ENCODE measurements around the gene KDM4E.
"Not testable (repeated sequence)": the region's sequence is repeated elsewhere in the genome, so short reads cannot be mapped to it uniquely, and the experiment has no call there.

KDM4E gene

GRCh38 chr11:95024958-95025357 lies at the start of gene KDM4E:
Gene KDM4E (plus strand): TSS chr11:95025258. CDS start chr11:95025558, 300 bp downstream.
- no peak for DNase-seq (ENCODE audit: low read depth)

DNA sequence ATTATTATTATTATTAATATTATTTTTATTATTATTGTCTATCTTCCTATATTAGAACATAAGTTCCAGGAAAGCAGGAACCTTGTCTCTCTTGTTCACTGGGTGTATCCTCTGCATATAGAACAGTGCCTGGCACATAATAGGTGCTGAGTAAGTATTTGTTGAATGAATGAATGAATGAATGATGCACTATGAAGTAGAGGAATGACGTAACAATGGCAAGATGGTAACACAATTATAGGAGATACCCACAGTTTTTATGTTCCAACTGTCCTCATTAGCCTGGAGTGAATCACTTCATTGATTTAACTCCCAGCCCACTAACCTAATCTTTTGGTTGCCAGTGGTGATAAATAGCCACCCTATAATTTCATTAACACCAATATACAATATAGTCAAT lies 49.5 kb upstream of the KDM4E start:
- no peak for DNase-seq (ENCODE audit: low read depth)

GRCh38 chr11:94987378-94987777 lies 37.7 kb upstream of the KDM4E start:
- DNase-seq (ENCODE audit: low read depth): no peak

DNA sequence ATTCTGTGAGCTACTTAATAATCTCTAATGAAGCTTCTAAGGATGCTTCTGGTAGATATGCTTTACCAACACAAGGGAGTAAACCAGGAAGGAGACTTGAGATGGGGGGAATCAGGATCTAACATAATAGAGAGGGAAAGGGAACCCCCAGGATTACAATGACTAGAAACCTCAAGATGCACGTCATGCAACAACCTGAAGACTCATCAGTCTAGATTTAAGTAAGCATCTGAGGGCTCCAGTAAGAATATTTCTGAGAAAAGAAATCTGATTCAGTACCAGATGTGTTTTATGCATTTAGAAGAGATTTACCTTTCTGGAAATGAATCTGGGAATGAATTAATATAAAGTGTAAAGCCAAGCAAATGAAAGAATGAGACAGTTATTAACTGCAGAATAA lies 36.3 kb upstream of the KDM4E start:
- DNase-seq (ENCODE audit: low read depth): no peak

DNA sequence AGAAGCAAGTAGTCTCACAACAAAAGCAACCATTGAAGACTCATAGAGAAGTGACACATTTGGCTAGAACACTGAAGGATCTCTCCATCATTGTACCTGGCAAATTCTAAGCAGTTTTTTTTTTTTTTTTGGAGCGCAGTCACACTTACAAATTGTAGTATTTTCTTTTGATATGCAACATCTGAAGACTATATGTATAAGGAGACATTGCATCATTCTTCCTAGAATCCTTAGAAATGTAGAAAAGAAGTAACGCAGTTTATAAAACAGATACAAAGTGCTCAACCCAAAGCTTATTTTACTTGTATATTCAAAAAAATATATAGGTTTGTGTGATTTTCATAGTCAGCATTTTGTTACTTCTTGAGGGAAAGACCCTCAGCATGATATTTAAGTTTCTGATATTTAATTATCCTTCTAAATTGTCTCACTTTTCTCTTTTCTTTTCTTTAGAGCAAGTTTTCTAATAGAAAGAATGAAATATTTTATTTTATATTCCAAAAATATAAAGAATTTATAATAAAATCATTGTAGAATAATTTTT lies 31.6 kb upstream of the KDM4E start:
- DNase-seq (ENCODE audit: low read depth): no peak

- no peak for DNase-seq (ENCODE audit: low read depth)
Measured at GRCh38 chr11:94997437-94997836, 27.6 kb upstream of the KDM4E start.

GRCh38 chr11:94998285-94998684 lies 26.8 kb upstream of the KDM4E start:
- no peak for DNase-seq (ENCODE audit: low read depth)

- no peak for DNase-seq (ENCODE audit: low read depth)
Measured at GRCh38 chr11:95003716-95004115, 21.3 kb upstream of the KDM4E start.

GRCh38 chr11:95005642-95006041 lies 19.4 kb upstream of the KDM4E start:
- no peak for DNase-seq (ENCODE audit: low read depth)

GRCh38 chr11:95011376-95011775 lies 13.7 kb upstream of the KDM4E start:
- no peak for DNase-seq (ENCODE audit: low read depth)

DNA sequence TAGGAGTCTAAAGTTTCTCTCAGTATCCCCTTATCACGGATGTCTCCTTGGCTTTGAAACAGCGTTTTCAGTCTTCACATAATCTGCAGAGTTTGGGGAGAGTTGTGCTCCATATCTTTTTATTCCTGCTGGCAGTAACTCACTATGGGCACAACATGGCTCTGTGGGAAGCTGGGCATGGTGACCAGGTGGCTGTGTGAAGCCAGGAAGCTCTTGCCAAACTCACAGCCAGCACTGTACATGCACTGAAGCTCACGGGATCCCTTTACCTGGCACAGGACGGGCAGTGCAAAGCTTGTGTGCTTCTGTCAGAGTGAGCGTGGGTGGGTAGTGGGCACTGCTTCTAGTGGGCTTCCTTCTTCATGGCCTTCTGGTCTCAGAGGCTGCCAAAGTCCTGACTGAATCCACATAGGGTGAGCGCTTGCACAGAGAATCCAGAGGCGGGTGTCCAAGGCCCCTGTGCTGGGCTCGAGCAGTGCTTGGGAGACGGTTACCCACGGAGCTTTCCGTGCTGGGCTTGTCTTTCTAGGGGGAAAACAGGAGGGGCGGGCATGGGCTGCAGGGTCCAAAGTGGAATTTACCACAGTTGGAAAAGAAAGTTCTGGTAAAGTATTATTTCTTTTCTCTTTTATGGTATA lies 10.8 kb upstream of the KDM4E start:
- no peak for DNase-seq (ENCODE audit: low read depth)

DNA sequence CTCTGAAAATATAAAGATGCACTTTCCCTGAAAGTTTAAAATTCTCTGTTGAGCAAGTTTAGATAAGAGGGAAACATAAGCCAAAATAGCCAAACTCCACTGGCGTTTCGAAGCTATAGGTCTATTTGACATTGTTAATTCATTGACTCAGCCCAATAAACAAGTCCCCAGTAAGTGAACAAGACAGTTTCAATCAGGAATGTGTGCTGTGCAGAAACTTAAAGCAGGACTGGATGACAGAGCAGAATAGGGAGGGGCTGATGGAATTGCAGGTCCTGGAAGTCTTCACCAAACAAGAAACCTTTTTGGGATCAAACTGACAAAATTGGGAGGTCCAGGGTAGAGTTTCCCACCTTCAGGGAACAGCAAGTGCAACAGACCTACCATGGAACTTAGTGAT lies 8.9 kb upstream of the KDM4E start:
- DNase-seq (ENCODE audit: low read depth): no peak

DNA sequence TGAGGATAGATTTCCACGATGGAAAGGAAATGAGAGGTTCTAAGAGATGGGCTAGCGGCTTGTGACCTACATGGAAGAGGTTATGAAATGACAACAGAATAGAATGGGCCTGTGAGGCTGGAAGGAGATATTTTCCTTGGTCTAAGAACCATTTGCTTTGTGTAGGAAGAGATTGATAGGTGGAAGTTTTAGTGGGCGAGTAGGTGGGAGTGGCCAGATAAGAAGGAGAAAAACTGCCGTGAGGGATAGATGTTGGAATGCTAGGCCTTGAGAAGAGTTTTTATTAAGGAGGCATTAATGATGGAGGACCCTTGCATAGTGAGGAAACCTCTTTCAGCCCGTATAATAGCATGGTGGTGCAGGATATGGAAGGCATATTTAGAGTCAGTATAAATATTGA lies 3.6 kb upstream of the KDM4E start:
- not testable (repeated sequence) for DNase-seq (ENCODE audit: low read depth)

DNA sequence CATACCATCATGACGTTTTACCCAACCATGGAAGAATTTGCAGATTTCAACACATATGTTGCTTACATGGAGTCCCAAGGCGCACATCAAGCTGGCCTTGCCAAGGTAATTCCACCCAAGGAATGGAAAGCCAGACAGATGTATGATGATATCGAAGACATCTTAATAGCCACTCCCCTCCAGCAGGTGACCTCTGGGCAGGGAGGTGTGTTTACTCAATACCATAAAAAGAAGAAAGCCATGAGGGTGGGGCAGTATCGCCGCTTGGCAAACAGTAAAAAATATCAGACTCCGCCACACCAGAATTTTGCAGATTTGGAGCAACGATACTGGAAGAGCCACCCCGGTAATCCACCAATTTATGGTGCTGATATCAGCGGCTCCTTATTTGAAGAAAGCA lies 536 bp downstream of the KDM4E start:
- DNase-seq (ENCODE audit: low read depth): not testable (repeated sequence)

GRCh38 chr11:95028357-95028756 lies 3.3 kb downstream of the KDM4E start:
- no peak for DNase-seq (ENCODE audit: low read depth)

DNA sequence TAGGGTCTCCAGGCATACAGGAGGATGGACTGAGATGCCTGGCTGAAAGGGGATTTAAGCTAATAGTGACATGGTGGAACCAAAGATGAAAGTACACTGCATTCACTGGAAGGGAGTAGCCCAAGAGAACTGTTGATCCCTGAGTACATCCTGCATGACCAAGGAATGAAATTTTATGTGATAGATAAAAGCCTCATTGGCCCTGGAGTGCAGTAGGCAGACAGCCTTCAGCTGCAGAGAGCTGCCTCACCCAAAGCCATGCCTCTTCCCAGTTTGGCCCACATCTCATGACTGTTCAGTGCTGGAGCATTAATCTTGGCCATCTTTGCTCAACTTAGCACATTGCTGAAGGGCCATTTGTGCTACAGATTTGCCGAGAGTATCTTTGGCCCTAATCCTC lies 8.0 kb downstream of the KDM4E start:
- DNase-seq (ENCODE audit: low read depth): no peak

GRCh38 chr11:95035316-95035715 lies 10.3 kb downstream of the KDM4E start:
- no peak for DNase-seq (ENCODE audit: low read depth)

- DNase-seq (ENCODE audit: low read depth): not testable (repeated sequence)
Measured at GRCh38 chr11:95037356-95038035, 12.4 kb downstream of the KDM4E start.

- DNase-seq (ENCODE audit: low read depth): no peak
Measured at GRCh38 chr11:95042239-95042638, 17.2 kb downstream of the KDM4E start.

GRCh38 chr11:95042906-95043305 lies 17.8 kb downstream of the KDM4E start:
- DNase-seq (ENCODE audit: low read depth): no peak

DNA sequence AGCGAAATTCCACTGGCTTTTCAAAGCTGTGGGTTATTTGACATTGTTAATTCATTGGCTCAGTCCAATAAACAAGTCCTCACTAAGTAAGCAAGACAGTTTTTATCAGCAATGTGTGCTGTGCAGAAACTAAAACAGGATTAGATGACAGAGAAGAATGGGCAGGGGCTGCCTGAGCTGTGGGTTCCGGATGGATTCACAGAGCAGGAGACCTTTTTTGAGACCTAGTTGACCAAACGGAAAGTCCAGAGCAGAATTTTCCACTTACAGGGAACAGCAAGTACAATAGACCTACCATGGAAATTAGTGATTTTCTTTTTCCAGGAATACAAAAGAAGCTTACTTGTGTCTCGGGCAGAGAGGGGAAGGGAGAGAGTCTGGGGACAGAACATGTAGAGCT lies 19.0 kb downstream of the KDM4E start:
- DNase-seq (ENCODE audit: low read depth): no peak

DNA sequence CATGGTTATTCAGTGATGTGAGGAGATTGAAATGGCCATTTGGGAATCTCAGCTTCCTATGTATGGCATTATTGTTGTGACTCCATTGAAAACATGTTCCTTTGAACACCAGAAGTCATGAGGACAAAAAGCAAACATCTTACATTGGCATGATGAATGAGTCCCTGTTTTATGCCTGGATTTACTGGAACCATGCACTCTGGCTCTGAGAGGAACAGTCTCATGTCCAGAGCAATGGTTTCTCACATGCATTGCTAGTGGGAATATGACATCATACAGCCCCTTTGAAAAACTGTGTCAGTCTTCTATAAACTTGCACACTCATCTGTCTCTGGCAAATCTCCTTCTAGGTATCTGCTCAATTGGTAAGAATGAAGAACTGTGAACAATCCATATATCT lies 20.8 kb downstream of the KDM4E start:
- no peak for DNase-seq (ENCODE audit: low read depth)

DNA sequence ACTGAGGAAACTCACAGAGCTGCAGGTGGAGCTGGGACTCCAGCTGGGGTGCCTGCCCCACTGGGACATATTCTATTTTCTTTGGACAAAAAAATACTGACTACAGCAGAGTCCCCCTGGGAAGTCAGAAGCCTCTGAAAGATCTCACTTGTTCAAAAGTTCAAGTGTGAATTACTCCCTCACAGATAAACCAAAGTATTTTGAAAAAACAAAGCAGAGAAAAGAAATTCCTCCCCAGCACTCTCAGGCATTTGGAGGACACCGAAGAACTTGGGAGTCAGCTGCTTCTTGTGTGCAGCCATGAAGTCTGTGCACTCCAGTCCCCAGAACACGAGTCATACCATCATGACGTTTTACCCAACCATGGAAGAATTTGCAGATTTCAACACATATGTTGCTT lies 24.1 kb downstream of the KDM4E start, which contains the start of gene KDM4F:
TSS of gene KDM4F (plus strand) at position 301 of the 400 bp plus-strand sequence.
- not testable (repeated sequence) for DNase-seq (ENCODE audit: low read depth)
